Activated T-helper 2 cell treated with anti-CD3 and anti-CD28 coated beads, Interferon-gamma antibody, Interleukin-2, Interleukin-4, amounts not matched to agents 10 μg/mL and 5 μg/mL and 100 μg/mL, durations not matched to agents 14 hours and 24 hours and 36 hours (primary cell): Measurements from ENCODE around the gene KRTAP4-7. TPM values are rescaled to one million over a fixed set of nuclear protein-coding genes. Genes with fewer than 3 reads are reported as not detected.
"Not testable (repeated sequence)": the region's sequence is repeated elsewhere in the genome, so short reads cannot be mapped to it uniquely, and the experiment has no call there.

ENCODE experiments used
- DNase-seq: peaks from one replicate; pipeline ENCODE4 v3.0.0; 2021; ENCODE audit warnings: low spot score
- H3K27ac Mint-ChIP-seq: one replicate; pipeline ENCODE4 v1.8.0; 2021; ENCODE audit warnings: mixed read lengths
- H3K27me3 Mint-ChIP-seq: one replicate; pipeline ENCODE4 v1.8.0; 2021; ENCODE audit warnings: low read depth, mixed read lengths
- H3K36me3 Mint-ChIP-seq: one replicate; pipeline ENCODE4 v1.8.0; 2021; ENCODE audit warnings: low read depth, mixed read lengths
- H3K4me1 Mint-ChIP-seq: one replicate; pipeline ENCODE4 v1.8.0; 2021; ENCODE audit warnings: low read depth, mixed read lengths
- H3K4me3 Mint-ChIP-seq: one replicate; pipeline ENCODE4 v1.8.0; 2021; ENCODE audit warnings: low read depth, mild to moderate bottlenecking, moderate library complexity, mixed read lengths
- H3K9me3 Mint-ChIP-seq: one replicate; pipeline ENCODE4 v1.8.0; 2021; ENCODE audit warnings: mixed read lengths
- intact Hi-C: fragments of 100-400 bp; cut with micrococcal nuclease; formaldehyde crosslinking; loops from one replicate; pipeline ENCODE4 v1.15.1; 2023
- total RNA-seq: library from RNA; stranded (reverse); gene quantifications from 2 replicates; pipeline ENCODE4 v1.2.3, GENCODE V29; 2022

KRTAP4-7 gene
- total RNA-seq, 1 donor from 2014 or later = not detected

DNA sequence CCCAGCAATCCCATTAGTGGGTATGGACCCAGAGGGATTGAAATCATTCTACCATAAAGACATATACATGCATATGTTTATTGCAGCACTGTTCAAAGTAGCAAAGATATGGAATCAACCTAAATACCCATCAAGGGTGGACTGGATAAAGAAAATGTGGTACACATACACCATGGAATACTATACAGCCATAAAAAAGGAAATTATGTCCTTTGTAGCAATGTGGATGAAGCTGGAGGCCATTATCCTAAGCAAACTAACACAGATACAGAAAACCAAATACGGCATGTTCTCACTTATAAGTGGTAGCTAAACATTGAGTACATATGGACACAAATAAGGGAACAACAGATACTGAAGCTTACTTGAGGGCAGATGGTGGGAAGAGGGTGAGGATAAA is 26.4 kb upstream of the KRTAP4-7 start:
- H3K27ac Mint-ChIP-seq = no peak overlapping the region
- peaks cover 5% of the 10 kb centered on the region for H3K9me3 Mint-ChIP-seq
- no peak overlapping the region for H3K4me3 Mint-ChIP-seq
- DNase-seq = no peak
- peaks cover 32% of the 10 kb centered on the region for H3K27me3 Mint-ChIP-seq
- intact Hi-C loops = no loop called here
- H3K36me3 Mint-ChIP-seq = no peaks in the 10 kb centered on the region
- no peaks in the 10 kb centered on the region for H3K4me1 Mint-ChIP-seq

DNA sequence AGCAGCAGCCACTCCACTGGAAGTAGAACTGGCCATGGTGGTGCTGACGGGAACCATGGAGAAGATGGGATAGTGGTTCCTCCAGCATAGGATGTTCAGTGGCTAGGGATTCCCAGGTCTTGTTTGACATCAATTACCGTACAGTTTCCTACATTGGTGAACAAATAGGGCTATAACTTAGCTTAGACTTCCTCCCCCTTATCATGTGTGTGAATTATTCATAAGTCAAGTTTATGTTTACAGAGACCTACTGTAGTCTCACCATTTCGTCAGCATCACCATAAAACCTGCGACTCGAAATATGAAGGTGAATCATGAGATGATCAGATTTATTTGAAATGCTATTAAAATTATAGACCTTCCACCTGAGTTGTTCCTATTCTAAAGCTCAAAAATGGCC is 25.2 kb upstream of the KRTAP4-7 start:
- Mint-ChIP-seq H3K27ac (no peak overlapping the region), H3K4me1 (no peaks in the 10 kb centered on the region), H3K9me3 (peaks cover 5% of the 10 kb centered on the region), H3K4me3 (no peak overlapping the region), H3K27me3 (peaks cover 34% of the 10 kb centered on the region), H3K36me3 (no peaks in the 10 kb centered on the region)
- intact Hi-C loops = no loop called here
- no peak for DNase-seq

DNA sequence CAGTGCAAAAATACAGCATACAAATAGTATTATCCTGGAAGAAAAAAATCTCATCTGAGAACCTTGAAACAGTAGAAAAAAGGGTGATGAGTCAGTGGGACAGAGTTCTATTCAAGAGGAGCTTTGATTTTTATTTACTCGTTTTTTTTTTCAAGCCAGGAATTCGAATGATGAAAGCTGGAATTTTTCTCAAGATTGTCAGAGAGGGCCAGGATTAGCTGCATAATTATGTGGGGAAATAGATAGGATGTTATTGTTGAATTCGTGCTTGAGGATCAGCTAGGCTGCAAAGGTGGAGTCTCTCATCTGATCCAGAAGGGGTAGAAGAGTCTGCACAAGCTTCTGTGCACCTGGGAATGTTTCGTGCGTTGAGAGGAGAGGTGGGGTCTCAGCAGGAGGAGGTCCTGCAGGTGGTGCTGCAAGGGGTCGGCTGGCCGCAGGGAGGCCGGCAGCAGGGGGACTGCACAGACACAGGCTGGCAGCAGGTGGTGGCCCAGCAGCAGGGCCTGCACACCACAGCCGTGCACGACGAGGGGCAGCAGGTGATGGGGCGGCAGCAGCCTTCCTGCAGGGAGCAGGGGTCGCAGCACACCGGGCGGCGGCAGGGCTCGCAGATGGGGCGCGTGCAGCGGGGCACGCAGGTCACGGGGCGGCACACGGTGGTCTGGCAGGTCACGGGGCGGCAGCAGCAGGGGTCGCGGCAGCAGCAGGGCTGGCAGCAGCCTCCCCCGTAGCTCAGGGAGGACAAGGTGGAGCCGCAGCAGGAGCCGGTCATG is 24.5 kb upstream of the KRTAP4-7 start:
- H3K27ac Mint-ChIP-seq, DNase-seq, H3K4me3 Mint-ChIP-seq, H3K9me3 Mint-ChIP-seq, H3K4me1 Mint-ChIP-seq, intact Hi-C loops, H3K36me3 Mint-ChIP-seq: not testable (repeated sequence)
- peaks cover 35% of the 10 kb centered on the region for H3K27me3 Mint-ChIP-seq

DNA sequence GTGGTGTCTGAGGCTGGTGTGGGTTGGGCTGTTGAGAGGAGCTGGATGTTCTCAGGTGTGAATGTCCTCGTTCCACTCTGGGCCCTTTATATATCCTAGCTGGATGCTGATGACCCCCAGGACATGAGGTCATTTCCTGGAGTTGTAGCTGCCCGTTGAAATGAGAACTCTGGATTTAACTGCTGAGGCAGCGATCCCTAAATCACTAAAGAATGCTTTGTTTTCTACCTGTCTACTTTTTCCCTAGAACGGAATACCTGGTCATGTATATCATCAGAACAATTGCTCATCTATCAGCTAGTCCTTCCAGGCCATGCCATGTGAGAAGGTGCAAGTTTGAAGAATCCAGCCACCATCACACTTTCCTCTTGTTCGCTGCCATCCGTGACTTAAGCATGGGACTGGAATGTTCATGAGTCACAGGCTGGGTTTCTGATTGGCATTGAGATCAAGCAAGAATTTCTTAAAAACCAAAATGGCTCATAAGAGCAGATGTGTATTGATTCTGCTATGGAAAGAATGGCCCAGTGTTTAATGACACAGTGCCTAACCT is 23.8 kb upstream of the KRTAP4-7 start, which contains the start of gene KRTAP2-3:
Gene KRTAP2-3, minus strand, starts transcription at position 63 of the 553 bp plus-strand sequence. CDS start 64 bp downstream, outside the sequence.
- Mint-ChIP-seq H3K27me3 (peaks cover 35% of the 10 kb centered on the region), H3K36me3 (no peaks in the 10 kb centered on the region), H3K27ac (no peak within 1 kb of the TSS), H3K4me1 (no peaks in the 10 kb centered on the region), H3K9me3 (peaks cover 5% of the 10 kb centered on the region), H3K4me3 (no peak within 1 kb of the TSS)
- intact Hi-C loops = no loop called here
- DNase-seq = no peak

DNA sequence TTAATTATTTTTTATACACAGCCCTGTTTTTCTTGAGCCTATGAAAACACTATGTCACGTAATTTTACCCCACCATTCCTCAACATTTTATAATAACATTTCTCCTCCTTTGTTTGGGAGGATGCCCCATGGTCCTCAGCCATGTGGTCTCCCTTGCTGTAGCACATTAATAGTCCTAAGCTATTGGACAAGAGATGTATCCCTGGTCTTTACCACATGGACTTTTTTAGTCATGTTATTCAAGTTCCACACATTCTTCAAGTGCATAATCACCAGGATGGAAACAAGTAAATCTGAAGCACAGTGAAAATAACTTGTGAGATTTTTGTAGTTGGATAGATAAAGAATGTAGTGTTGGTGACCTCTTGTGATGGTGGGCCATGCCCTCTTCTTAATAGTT is 22.0 kb upstream of the KRTAP4-7 start:
- Mint-ChIP-seq H3K9me3 (peaks cover 5% of the 10 kb centered on the region), H3K27ac (no peak overlapping the region), H3K36me3 (no peaks in the 10 kb centered on the region), H3K4me1 (no peaks in the 10 kb centered on the region), H3K27me3 (peaks cover 35% of the 10 kb centered on the region), H3K4me3 (no peak overlapping the region)
- no peak for DNase-seq
- intact Hi-C loops = no loop called here

DNA sequence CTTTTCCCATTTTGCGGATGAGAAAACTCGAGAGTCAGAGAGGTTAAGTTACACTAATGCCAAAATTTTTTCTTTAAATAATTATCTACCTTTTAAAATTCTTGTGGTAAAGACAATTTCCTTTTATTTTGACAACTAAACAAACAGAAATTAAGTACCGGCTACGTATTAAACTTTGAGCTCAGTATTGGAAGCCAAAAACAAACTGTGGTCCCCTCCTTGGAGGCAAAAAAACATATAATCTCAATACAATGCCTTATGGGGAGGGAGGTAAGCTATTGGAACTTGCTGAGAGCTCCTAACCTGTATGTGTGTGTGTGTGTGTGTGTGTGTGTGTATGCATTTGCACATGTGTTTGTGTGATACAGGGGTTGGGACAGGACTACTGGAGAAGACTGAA is 20.5 kb upstream of the KRTAP4-7 start:
- DNase-seq = no peak
- no peaks in the 10 kb centered on the region for H3K4me1 Mint-ChIP-seq
- no peaks in the 10 kb centered on the region for H3K36me3 Mint-ChIP-seq
- H3K4me3 Mint-ChIP-seq = no peak overlapping the region
- H3K9me3 Mint-ChIP-seq = no peaks in the 10 kb centered on the region
- peaks cover 34% of the 10 kb centered on the region for H3K27me3 Mint-ChIP-seq
- intact Hi-C loops = no loop called here
- no peak overlapping the region for H3K27ac Mint-ChIP-seq

DNA sequence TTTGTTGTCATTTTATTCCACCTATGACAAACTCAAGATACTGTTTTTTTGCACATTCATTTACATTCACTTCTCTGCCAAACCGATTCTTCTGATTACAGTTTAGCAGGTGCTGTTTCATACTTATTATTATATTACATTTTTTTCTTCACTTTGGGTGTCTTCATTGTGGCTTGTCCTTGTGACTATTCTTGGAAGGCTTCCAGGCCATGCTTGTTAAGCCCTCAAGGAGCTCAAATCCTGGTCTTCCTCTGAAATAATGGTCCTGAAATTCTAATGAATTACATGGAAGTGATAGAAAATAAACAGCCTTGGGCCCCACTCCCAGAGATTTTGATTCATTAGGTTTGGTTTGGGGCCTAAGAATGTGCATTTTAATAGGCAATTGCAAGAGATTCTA is 19.6 kb upstream of the KRTAP4-7 start:
- intact Hi-C loops = no loop called here
- Mint-ChIP-seq H3K27me3 (peaks cover 27% of the 10 kb centered on the region), H3K27ac (no peak overlapping the region)

DNA sequence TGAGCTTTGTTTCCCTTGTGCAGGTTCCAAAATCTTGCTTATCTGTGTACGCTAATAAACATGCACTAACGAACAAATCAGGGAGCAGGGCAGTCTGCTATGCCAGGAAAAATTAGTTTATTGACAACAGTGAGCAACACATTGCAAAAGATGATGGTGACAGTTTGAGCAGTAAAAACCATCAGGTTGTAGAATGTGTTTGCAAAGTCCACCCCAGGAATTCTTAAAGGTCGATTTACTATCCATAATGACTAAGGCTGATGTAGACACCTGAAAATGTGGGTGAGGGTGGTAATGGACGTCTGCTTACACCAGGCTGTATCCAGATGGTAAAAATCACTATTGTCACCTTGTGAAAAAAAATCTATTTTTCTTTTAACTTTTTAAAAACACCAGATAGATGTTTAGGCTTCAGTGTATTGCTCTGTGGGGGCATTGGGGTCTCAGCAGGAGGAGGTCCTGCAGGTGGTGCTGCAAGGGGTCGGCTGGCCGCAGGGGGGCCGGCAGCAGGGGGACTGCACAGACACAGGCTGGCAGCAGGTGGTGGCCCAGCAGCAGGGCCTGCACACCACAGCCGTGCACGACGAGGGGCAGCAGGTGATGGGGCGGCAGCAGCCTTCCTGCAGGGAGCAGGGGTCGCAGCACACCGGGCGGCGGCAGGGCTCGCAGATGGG is 18.8 kb upstream of the KRTAP4-7 start:
- DNase-seq, H3K9me3 Mint-ChIP-seq, H3K4me3 Mint-ChIP-seq, intact Hi-C loops, H3K27ac Mint-ChIP-seq, H3K4me1 Mint-ChIP-seq, H3K36me3 Mint-ChIP-seq: not testable (repeated sequence)
- peaks cover 23% of the 10 kb centered on the region for H3K27me3 Mint-ChIP-seq

More for the DNA sequence above, 19.6 kb upstream of the KRTAP4-7 start:
- DNase-seq = no peak
- no peaks in the 10 kb centered on the region for H3K36me3 Mint-ChIP-seq
- H3K9me3 Mint-ChIP-seq = no peaks in the 10 kb centered on the region
- no peaks in the 10 kb centered on the region for H3K4me1 Mint-ChIP-seq
- no peak overlapping the region for H3K4me3 Mint-ChIP-seq

DNA sequence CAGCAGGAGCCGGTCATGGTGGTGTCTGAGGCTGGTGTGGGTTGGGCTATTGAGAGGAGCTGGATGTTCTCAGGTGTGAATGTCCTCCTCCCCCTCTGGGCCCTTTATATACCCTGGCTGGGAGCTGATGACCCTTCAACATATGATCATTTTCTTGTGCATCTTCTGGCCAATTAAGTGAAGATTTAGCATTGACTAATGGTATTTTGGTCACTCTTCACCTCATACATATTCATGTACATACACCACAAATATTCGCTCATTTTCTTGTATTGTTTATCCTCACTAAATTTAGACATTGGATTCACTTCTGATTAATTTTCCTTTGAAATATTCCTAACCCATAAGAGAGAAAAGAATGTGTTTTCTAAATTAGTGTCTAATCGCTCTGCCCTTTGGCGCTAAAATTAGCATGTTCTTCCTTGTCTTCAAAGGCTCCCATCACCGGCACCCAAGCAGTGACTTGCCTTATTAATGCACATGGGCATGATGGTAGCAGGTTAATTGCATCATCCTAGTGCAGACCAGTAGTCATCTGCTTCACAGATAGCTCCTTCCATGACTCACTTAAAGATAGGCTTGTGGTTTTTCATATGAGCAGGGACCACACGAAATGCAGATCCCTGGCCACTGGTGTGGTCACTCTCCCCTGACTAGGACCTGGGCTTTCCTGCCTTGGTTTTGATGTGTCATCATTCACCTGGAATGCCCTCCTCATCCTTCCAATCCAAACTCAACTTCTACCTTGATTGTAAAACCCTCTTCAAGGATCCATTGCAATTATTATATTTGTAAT is 17.9 kb upstream of the KRTAP4-7 start, which contains the start of gene KRTAP2-4:
Gene KRTAP2-4, minus strand, starts transcription at position 51 of the 796 bp plus-strand sequence. Its CDS starts 34 bp downstream, at position 17.
- intact Hi-C loops = no loop called here
- DNase-seq = no peak
- peaks cover 16% of the 10 kb centered on the region for H3K27me3 Mint-ChIP-seq
- no peaks in the 10 kb centered on the region for H3K36me3 Mint-ChIP-seq
- H3K4me1 Mint-ChIP-seq = no peaks in the 10 kb centered on the region
- H3K9me3 Mint-ChIP-seq = no peaks in the 10 kb centered on the region
- no peak within 1 kb of the TSS for H3K4me3 Mint-ChIP-seq
- H3K27ac Mint-ChIP-seq = no peak within 1 kb of the TSS

DNA sequence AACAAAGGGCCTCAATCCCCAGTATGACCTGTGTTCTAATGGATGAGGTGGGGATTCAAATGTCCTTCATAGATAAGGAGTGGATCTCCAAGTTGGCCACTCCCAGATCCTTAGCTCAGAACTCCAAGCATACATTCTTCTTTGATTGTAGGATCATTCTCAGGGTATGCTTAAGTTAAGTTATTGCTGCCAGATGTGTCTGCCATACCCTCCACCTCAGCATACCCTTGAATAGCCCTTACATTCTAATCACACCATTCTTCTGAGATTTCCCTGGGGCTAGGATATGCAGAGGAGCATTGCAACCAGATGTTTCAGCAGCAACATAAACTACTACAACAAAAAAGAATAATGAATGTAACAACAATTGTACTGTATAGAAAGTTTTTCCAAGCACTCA is 16.7 kb upstream of the KRTAP4-7 start:
- Mint-ChIP-seq H3K27ac (no peak overlapping the region), H3K4me1 (no peaks in the 10 kb centered on the region), H3K4me3 (no peak overlapping the region), H3K27me3 (peaks cover 9% of the 10 kb centered on the region), H3K36me3 (no peaks in the 10 kb centered on the region), H3K9me3 (no peaks in the 10 kb centered on the region)
- intact Hi-C loops = no loop called here
- no peak for DNase-seq

DNA sequence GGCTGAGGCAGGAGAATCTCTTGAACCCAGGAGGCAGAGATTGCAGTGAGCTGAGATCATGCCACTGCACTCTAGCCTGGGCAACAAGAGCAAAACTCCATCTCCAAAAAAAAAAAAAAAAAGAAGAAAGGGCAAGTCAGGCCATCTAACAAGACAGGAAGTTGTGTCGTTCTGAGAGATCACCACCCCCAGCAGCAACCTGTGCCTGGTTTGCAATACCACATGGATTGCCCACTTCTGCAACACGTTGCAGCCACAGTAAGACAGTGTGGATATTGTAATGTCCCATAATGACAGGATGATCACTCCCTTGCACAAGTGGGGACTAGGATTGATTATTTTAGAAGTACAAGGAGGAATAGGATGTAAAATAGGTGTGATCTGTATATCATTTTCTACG is 14.9 kb upstream of the KRTAP4-7 start:
- Mint-ChIP-seq H3K36me3 (no peaks in the 10 kb centered on the region), H3K9me3 (no peaks in the 10 kb centered on the region), H3K27me3 (peaks cover 2% of the 10 kb centered on the region), H3K4me3 (no peak overlapping the region), H3K27ac (no peak overlapping the region), H3K4me1 (no peaks in the 10 kb centered on the region)
- intact Hi-C loops = no loop called here
- no peak for DNase-seq

DNA sequence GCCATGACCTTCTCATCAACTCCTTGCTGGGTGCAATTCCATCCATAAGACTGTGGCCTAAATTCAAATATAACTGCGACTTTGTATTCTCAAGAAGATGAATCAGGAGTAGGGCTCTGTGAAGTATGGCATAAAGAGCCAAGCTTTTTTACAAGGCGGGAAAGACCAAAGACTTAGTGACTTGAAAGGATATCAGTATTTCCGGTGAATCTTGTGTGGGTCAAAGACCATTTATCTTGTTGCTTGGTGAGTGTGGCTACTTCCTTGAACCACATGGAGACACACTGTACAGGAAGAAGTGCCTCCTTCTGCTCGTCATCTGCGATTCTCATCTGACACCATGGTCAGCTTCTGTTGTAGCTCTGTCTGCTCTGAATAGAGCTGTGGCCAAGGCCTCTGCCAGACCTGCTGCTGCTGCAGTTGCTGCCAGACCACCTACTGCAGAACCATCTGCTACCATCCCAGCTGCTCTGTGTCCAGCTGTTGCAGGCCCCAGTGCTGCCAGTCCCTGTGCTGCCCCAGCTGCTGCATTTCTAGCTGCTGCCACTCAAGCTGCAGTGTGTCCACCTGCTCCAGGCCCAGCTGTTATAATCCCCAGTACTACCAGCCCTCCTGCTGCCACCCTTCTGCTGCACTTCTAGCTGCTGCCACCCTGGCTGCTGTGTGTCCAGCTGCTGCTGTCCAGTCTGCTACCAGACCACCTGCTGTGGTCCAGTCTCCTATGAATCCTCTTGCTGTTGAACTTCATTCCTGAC is 12.2 kb upstream of the KRTAP4-7 start:
- intact Hi-C loops = no loop called here

More for the DNA sequence above, 12.2 kb upstream of the KRTAP4-7 start:
- Mint-ChIP-seq H3K9me3 (no peaks in the 10 kb centered on the region), H3K4me3 (no peak overlapping the region), H3K36me3 (no peaks in the 10 kb centered on the region), H3K4me1 (no peaks in the 10 kb centered on the region), H3K27ac (no peak overlapping the region), H3K27me3 (peaks cover 12% of the 10 kb centered on the region)
- no peak for DNase-seq
